NCI-H1436 (cell line): ENCODE results near the gene SH3PXD2B.
"Not testable (repeated sequence)": the region's sequence is repeated elsewhere in the genome, so short reads cannot be mapped to it uniquely, and the experiment has no call there.

Source experiments
- DNase-seq: peaks from one replicate; lab custom pipeline; 2025; lab: John Stamatoyannopoulos, UW

Gene SH3PXD2B

GRCh38 chr5:172399826-172400225, 54.5 kb downstream of the SH3PXD2B start:
- no peak for DNase-seq

GRCh38 chr5:172399336-172399735, 55.0 kb downstream of the SH3PXD2B start:
- no peak for DNase-seq

DNA sequence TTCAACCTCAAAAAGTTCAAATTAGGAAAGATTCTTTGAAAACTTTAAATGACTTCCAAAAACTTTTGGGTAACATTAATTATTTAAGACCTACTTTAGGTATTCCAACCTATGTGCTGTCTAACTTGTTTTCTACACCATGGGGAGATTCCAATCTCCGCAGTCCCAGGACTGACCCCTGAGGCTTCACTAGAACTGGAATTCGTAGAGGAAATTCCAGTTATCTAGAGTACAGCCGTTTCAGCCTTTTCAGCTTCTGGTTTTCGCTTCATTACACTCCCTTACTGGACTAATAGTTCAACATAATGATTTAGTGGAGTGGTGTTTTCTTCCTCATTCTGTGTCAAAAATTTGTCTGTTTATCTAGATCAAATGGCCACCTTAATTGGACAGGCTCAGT, 55.7 kb downstream of the SH3PXD2B start:
- not testable (repeated sequence) for DNase-seq

DNA sequence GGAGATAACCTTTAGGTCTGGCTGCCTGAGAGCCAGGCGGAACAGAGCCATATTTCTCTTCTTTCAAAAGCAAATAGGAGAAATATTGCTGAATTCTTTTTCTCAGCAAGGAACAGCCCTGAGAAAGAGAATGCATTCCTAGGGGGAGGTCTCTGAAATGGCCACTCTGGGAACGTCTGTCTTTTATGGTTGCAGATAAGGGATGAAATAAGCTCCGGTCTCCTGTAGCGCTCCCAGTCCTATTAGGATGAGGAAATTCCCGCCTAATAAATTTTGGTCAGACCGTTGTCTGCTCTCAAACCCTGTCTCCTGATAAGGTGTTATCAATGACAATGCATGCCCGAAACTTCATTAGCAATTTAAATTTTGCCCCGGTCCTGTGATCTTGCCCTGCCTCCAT, 57.3 kb downstream of the SH3PXD2B start:
- not testable (repeated sequence) for DNase-seq

GRCh38 chr5:172396220-172396619, 58.1 kb downstream of the SH3PXD2B start:
- DNase-seq = no peak

GRCh38 chr5:172395483-172395882, 58.8 kb downstream of the SH3PXD2B start:
- no peak for DNase-seq

DNA sequence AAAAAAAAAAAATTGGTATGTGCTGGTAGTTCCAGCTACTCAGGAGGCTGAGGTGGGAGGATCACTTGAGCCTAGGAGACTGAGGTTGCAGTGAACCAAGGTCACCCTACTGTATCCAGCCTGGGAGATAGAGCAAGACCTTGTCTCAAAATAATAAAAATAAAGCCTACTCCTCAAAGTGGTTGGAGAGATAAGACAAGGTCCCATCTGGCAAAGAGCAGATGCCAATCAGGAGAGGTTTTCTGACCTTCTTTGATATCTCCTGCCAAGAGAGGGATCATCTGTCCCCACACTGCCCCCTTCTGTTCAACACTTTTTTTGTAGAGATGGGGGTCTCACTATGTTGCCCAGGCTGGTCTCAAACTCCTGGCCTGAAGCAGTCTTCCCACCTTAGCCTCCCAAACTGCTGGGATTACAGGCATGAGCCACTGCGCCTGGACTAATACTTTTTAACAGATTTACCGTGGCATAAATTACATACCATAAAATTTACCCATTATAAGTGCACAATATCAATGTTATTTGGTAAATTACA, 64.7 kb downstream of the SH3PXD2B start:
- DNase-seq = no peak

- DNase-seq = no peak
Measured at GRCh38 chr5:172388246-172388733, 66.0 kb downstream of the SH3PXD2B start.

- no peak for DNase-seq
Measured at GRCh38 chr5:172385707-172386106, 68.6 kb downstream of the SH3PXD2B start.

GRCh38 chr5:172385010-172385563, 69.2 kb downstream of the SH3PXD2B start:
- no peak for DNase-seq

DNA sequence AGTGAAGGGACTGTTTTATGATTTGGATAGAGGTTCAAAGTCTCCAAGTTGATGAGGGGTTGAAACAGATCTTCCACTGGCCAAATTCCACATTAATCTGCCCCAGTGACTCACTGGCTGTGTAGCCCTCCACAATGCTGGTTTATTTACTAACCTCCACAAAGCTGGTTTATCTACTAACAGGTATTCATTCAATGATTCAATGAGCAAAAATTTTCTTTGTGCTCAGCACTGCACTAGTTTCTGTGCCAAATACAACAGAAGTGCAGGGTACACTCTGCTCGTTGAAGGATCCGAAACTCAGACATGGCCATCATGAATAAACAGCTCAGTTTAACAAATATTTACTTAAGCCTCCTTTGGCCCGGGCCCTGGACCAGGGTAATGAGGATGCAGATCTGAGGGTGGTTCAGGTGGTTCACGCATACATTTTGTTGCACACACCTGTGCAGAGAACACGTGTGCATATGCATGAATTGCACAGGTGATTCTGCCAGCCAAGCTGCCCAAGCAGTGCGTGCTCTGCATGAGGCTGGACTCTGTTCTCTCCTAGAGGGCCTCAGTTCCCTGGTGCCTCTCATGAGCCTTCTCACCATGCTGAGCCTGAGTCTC, 71.0 kb downstream of the SH3PXD2B start:
- DNase-seq = no peak

- DNase-seq = no peak
Measured at GRCh38 chr5:172380987-172381643, 73.2 kb downstream of the SH3PXD2B start.

- DNase-seq = no peak
Measured at GRCh38 chr5:172380301-172380986, 73.9 kb downstream of the SH3PXD2B start.

DNA sequence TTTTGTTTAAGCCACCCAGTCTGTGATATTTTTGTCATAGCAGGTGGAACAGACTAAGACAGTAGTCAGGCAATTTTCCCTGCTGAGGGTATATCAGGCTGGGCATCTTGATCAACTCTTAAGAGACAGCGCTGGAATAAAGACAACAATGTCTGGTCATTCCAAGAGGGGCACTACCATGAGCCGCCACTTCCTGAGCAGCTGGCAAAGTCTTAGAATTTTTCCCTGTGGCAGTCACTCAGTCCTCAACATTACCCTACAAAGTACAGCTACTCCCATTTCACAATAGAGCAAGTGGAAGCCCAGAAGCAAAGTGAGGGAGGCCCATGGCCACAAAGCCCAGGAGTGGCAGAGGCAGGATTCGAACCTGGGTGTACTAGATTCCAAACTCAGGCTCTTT, 74.8 kb downstream of the SH3PXD2B start:
- no peak for DNase-seq

DNA sequence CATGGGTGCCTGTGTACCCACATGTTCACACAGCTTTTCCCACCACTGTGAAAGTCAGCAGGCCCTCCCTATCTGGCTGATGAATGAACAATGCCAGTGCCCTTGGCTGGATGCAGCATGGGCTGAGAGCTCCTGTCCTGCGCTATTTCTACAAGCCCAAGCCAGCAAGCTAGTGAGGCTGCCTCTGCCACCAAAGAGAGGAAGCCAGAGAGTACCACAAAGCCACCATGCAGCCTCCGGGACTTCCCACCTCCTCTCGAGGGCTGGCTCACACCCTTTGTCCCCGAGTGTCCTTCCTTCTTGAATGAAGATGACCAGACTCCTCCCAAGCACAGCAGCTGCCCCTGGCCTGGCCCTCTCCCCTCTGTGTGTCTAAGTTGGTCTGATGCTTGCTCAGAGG, 76.5 kb downstream of the SH3PXD2B start:
- no peak for DNase-seq

GRCh38 chr5:172377438-172377837, 76.9 kb downstream of the SH3PXD2B start:
- DNase-seq = no peak

DNA sequence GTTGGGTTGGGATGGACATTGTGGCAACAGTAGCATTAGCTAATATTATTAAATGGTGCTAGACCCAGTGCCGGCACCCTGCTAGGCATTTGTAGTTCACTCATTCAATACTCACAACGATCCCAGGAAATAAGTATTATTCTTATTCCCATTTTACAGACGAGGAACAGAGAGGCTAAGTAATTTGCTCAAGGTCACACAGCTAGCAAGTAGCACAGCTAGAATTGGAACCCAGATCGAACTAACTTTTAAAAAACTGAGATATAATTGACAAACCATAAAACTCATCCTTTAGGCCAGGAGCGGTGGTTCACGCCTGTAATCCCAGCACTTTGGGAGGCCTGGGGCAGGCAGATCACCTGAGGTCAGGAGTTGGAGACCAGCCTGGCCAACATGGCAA, 79.5 kb downstream of the SH3PXD2B start:
- no peak for DNase-seq

DNA sequence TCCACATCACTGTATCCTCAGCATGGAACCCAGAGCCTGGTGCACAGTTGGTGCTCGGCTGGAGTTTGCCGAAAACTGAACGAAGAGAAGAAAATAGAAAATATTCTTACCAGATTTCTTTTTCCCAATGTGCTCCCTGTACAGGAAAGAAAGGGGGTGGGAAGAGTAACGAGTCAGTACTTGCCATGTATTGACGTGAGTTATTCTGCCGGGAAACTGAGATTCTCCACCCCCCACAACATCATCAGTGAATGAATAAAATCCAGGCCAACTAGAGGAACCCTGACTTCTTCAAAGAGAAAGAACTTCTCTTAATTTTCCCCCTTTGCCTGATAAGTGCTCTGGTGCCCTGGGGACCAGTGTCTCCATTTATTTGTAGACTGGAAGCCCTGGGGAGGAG, 80.6 kb downstream of the SH3PXD2B start:
- DNase-seq = no peak

GRCh38 chr5:172371684-172372083, 82.6 kb downstream of the SH3PXD2B start:
- DNase-seq = no peak

- DNase-seq = no peak
Measured at GRCh38 chr5:172370648-172371545, 83.4 kb downstream of the SH3PXD2B start.

DNA sequence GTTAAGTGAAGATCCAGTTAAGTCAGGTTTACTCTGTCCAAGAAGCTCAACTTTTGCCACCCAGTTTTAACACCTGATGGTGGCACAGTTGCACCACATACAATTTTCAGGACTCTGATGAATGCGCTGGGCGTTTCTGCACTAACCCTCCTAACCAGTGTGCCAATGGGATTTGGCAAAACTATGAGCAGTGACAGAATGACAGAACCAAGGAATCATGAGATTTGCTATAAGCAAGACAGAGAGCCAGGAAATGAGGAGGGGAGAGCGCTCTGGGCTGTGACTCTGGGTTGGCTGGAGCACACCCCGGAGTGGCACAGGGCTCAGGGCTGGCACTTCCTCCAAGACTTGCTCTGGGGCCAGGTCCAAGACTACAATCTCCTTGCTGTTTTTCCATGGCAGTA, 84.1 kb downstream of the SH3PXD2B start:
- no peak for DNase-seq

- not testable (repeated sequence) for DNase-seq
Measured at GRCh38 chr5:172368699-172369098, 85.6 kb downstream of the SH3PXD2B start.
